Fibroblast of skin of left biceps (primary cell): Measurements from ENCODE around the gene GTF2F2.
A peak's percentile ranks its signal among the peaks of the same experiment; 100 is the strongest.

Source experiments
- DNase-seq, 2 experiments: peaks; one replicate each; pipeline ENCODE4 v3.0.0-alpha.2; 2013; ENCODE audit warnings: low read depth in 2 of 2

The GTF2F2 gene

GRCh38 chr13:45122941-45123340 lies 2.6 kb downstream of the GTF2F2 start:
- no peak for DNase-seq

DNA sequence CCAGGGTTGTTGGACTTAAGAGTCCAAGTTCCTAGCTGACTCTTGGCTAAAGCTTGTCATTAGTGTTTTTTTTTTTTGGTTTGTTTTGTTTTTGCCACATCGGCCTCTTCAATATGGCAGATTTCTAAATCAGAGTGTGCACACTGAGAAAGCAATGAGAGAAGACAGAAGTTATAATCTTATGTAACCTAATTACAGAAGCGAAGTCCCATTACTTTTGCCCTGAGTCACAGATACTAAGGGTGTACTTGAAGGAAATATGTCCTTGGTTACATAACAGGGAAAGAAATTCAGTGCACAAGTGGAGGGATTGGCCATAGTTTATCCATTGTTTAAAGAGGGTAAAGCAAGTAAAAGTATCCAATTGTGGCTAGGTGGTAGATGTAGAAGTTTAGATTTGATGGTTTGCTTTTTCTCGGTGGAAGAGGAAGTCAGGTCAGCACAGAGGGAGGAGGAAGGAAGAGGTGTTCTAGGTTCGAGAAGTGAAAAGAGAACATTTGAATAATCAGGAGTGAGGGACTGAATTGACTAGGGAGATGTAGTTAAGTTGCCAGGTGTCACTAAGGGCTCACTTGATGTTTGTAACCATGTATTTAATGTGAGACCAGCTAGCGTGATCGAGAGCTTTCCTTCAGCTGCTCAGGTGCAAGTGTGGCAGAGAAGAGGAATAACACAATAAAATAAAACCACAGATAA lies 12.2 kb downstream of the GTF2F2 start:
- DNase-seq, result no peak

GRCh38 chr13:45133396-45134118 lies 13.2 kb downstream of the GTF2F2 start:
- DNase-seq, result no peak

DNA sequence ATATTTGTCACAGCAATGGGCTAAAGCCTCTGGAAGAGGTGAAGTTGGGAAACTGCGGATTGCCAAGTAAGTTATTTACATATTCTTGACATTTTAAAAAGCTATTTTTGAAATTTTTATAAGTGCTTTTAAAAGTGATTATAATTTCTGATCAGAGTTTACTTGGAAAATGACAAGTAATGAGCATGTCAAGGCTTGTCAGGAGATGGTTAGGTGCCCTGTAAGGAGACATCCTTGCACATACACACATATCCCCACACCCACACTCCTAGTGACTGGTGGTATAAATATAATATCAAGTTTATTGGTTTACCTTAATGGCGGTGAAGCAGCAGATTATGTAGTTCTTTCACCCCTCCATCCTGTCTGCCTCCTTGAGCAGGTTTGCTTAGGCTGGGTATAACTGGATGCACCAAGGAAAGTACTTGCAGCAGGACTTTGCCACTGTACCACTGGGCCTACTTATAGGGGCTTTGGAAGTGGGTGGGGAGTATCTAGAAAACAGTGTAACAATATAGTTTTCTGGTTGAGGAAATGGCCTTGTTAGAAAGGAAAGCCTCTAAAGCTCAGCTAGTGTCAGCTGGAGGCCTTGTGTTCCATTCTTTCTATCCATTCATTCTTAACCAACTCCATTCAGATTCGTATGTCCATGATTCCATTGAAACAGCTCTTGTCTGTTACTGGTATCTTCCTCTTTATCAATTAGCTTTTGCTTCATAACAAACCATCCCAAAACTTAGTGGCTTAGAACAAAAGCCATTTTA lies 16.6 kb downstream of the GTF2F2 start:
- DNase-seq, result no peak

DNA sequence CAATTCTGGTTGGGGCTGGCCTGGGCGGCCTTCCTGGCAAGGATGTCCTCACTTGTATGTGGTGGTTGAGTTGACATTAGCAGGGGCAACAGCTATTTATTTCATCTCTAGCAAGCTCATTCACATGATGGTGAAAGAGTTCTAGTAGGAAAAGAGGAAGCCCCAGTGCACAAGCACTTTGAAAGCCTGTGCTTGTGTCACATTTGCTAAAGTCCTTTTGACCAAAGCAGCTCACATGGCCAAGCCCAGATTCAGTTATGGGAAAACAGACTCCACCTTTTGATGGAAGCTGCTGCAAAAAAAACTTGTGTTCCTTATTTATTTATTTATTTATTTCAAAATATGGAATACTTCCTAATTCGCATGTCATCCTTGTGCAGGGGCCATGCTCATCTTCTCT lies 17.2 kb downstream of the GTF2F2 start:
- DNase-seq, result no peak

DNA sequence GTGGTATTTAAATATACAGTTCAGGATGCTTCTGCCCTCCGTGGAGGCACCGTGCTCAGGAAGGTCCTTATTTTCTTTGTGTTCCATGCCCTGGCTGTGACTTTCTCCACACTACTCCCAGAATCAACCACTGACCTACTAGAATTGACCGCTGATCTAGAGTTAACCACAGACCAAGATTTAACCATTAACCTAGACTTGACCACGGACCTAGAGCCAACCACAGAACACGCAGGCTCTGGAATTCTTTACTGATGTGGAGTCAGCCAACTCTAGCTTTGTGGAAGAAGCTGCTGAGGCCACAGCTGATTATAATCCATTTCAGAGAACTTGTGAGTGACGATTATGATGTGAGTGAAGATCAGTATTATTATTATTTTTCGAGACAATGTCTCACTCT lies 18.0 kb downstream of the GTF2F2 start:
- DNase-seq, result no peak

GRCh38 chr13:45141369-45141768 lies 21.1 kb downstream of the GTF2F2 start:
- no peak for DNase-seq

GRCh38 chr13:45142440-45143345 lies 22.4 kb downstream of the GTF2F2 start:
- DNase-seq, result no peak

DNA sequence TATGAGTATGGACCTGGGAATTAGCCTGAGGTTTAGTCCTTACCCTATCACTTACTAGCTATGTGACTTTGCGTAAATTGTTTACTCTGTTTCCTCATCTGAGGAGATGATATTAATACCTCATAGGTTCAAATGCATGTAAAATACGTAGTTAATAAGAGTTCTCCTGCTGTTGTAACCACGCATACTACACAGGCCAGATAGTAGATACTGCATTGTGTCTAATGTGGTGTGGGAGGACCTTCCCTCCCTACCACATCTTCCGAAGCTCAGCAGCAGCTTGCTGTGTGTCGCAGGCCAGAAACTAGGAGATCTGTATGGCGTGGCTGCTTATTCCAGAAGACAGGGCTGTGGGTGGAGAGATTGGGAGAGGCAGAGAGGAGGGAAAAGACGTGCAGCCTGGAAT lies 23.0 kb downstream of the GTF2F2 start:
- no peak for DNase-seq

GRCh38 chr13:45149964-45150363 lies 29.7 kb downstream of the GTF2F2 start:
- no peak for DNase-seq

- DNase-seq, result no peak
Observed at GRCh38 chr13:45156565-45157361, 36.5 kb downstream of the GTF2F2 start.

- no peak for DNase-seq
Observed at GRCh38 chr13:45162194-45162593, 41.9 kb downstream of the GTF2F2 start.

DNA sequence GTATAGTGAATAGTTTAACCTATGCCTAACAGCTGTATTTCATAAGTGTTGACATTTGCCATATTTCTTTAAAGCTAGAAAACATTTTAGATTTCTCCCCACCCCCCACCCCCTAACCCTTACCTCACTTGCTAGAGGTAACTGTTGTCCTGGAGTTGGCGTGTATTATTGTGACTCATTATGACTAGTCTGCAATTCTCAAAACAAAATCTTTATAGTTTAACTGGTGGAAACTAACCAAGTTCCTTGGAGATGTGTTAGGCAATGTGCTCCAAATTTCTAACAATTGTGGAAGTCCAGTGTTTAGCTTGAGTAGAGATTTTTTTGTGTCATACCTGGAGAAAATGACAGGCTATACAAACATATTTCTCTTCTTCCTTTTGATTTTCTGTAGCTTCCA lies 42.5 kb downstream of the GTF2F2 start:
- peak; percentile 69 to 76 for DNase-seq

DNA sequence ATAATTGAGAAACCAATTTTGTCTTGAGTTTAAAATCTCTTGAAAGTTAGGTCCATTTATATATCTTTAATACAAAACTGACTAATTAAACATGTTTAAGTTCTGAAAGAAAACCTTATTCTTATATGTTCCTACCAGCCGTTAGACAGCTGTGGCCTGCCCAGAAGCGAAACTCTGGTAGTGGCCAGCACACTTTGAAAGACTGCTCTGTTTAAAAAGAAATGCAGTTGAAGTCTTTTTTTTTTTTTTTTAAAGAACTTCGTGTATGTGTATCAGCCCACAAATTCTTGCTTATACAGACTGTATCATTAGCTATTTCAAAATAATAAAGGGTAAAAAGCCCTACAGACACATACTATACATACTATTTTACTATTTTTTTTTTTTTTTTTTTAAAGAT lies 46.5 kb downstream of the GTF2F2 start:
- no peak for DNase-seq

- no peak for DNase-seq
Observed at GRCh38 chr13:45167611-45168554, 47.6 kb downstream of the GTF2F2 start.

- no peak for DNase-seq
Observed at GRCh38 chr13:45168555-45168930, 48.2 kb downstream of the GTF2F2 start.

DNA sequence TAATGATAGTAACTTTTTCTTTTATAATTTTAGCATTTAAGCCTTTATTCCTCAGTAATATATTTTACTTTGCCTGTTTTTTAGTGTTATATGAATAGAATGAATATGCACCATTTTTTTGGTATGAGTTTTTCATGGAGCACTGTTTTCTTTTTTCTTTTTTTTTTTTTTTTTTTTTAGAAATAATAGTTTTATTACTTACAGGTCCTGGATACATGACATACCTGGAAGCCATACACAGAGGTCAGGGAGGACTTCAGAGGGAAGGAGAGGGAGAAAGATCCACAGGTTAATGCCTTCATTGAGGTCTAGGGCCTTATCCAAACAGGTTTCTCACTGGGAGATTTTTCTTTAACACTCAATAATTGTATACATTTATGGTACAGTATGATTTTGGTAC lies 54.2 kb downstream of the GTF2F2 start:
- no peak for DNase-seq

DNA sequence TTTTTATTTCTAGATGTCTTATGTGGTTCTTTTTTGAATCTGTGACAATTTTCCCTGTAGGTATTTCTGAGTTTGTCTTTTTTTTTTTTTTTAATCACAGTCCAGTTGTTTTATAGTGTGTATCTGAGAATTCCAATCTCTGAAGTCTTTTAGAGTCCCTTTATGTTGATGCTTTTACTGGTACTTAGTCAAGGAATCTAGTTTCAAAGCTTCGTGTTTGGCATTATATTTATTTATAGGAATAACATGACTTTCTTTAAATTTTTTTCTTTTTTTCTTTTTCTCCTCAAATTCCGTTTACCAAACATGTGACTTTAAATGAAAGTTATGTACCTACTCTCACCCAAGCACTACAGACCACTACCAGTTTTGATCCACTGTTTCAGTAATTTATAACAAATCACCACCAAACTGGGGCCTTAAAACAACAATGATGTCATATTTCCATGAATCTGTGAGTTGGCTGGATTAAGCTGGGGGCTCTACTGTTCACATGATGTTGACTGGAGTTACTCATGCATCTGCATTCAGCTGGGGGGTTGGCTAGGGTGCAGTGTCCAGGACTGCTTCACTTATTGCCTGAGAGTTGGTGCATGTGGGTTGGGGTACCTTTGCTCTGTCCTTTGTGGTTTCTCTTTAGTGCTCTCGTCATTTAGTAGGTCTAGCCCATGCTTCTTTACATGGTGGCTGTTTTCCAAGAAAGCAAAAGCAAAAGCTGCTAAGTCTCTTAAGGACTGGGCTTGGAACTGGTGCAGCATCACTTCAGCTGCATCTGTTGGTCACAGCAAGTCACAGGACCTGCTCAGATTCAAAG lies 58.2 kb downstream of the GTF2F2 start:
- peak in 1 of 2 experiments; percentile 29 for DNase-seq

- DNase-seq, result no peak
Observed at GRCh38 chr13:45179428-45179827, 59.1 kb downstream of the GTF2F2 start.
